ENCODE measurements around the gene PPARG.

DNA sequence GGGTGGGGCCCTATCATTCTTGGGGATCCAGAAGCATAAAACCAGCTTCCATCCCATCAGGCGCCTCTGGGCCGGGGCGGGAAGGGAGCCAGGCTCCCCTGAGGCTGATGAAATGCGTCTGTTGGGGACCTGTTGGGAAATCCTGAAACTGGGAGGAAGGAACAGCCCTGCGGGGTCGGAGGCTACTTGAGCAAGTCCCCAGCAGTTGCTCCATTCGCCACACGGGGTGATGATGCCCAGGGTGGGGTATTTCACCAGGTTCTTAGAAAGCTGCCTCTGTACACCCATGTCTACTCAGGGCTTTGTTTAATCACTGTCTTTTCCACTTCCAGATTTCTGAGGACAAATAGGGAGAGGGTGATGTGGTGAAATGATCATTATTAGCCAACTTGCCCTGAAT lies 170.0 kb downstream of the PPARG start:
- no peak for TF ChIP-seq FOXK2 (IDR thresholded peaks at IDR 0.05)
- TF ChIP-seq ELF4 (IDR thresholded peaks at IDR 0.05) = no peak
- TF ChIP-seq SP1 (IDR thresholded peaks at IDR 0.05) = no peak
- TF ChIP-seq LEF1 (IDR thresholded peaks at IDR 0.05; ENCODE audit: borderline replicate concordance) = no peak
- no peak for TF ChIP-seq ARNT (IDR thresholded peaks at IDR 0.05)
- no peak for TF ChIP-seq L3MBTL2 (conservative IDR thresholded peaks at IDR 0.05)
- no peak for TF ChIP-seq FOXM1 (IDR thresholded peaks at IDR 0.05; ENCODE audit: borderline replicate concordance)

Measured in HEK293T (cell line).